Dermis lymphatic vessel endothelial cell (primary cell): ENCODE data around the gene SMIM31. TPM values are rescaled to one million over a fixed set of nuclear protein-coding genes. Genes with fewer than 3 reads are reported as not detected.

Source experiments
- total RNA-seq: library from RNA; depleted of rRNA; stranded (reverse); fragments of >200 nt; gene quantifications from 2 replicates; pipeline ENCODE4 v1.2.1, GENCODE V29; 2014

SMIM31 gene
- not detected in 2 replicates for total RNA-seq

DNA sequence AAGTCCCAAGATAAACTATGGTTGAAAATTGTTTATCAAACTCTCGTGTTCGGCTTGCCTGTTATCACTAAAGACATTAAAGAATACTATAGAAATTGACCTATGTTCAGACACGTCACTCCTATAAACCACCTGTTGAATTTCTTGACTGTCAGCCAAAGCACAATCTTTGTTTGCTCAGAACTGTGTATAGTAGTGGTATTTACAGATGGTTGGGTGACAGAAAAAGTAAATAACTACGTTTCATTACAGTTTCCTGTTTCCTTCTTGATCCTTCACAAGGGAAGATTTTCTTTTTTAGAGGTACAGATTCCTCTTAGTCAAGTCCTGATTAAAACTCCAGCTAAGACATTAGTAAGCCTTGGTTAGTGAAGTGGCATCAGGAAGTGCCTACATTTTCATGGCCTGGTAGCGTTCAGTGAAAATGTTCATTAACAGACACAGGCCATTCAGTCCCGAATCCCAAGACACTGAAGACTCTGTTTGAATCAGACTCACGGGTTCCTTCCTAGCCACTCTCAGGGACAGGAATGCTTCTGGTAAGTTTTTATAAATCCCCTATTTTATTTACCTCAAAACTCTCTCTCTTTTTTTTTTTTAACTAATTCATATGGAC is at the start of gene SMIM31:
Gene SMIM31 (plus strand): TSS at position 259 of the 616 bp plus-strand sequence. CDS start 16,313 bp downstream, outside the sequence.

Other genes with a start within 250 kb of the SMIM31 start
- not detected in 2 replicates for gene APELA, start 123.0 kb downstream of the SMIM31 start, total RNA-seq
- not detected in 2 replicates for gene TRIM61, start 223.5 kb downstream of the SMIM31 start, total RNA-seq